Heart left ventricle (tissue), 13 donors: Measurements from ENCODE around the gene PCTP.

ENCODE experiments used
- CTCF ChIP-seq, 12 donors: fragments of 200-600 bp; sonication (generic) in 4 of 12; IDR thresholded peaks; one replicate each; pipeline versions ENCODE4 v1.5.0 to v1.8.0; 2018 to 2022; ENCODE audit warnings: antibody characterized with exemption in 12 of 12, mild to moderate bottlenecking in 5 of 12
- POLR2A ChIP-seq, 2 donors: fragments of 450-650 bp; IDR thresholded peaks; one replicate each; pipeline ENCODE4 v1.6.1; 2017; ENCODE audit warnings: antibody characterized with exemption in 2 of 2, mild to moderate bottlenecking in 2 of 2, moderate library complexity in 2 of 2
- donor health status: ischemic (EF 13 %, LVEDD 7.1; RV severe dilation, severe dysfunction).
- donor health status: DM: no; HTN: yes; CAD: no.
- donor health status: DM: no; HTN: no; CAD: no.
- donor health status: ischemic (EF 25% LVEDD 6.9; RV normal size, moderate dysfunction).
- donor health status: ischemic (EF 25% LVEDD 5.7; RV mildly dilated, moderate dysfunction).
- donor health status: ischemic (EF 35%, LVEDD 5.7; RV mildly dilated, moderate dysfunction).
- donor health status: nonischemic (EF 11% LVEDD 7.7; RV severe dilation, severe dysfunction).
- donor health status: DM: yes; HTN: yes; CAD: no.
- donor health status: PGD.
- donor health status: ischemic (EF 29% LVEDD 5.4; RV normal size, mild dysfunction).
- donor health status: nonischemic (EF 23%, LVEDD 6.1; RV moderate dilation, normal function).

- TF ChIP-seq CTCF (IDR thresholded peaks at IDR 0.05) (no peak), POLR2A (IDR thresholded peaks at IDR 0.05) (no peak)
Measured at GRCh38 chr17:55726440-55726839, 24.4 kb upstream of the PCTP start.
